ENCODE data around the gene GIMAP5. TPM values are rescaled to one million over a fixed set of nuclear protein-coding genes. Genes with fewer than 3 reads are reported as not detected.
A peak's percentile ranks its signal among the peaks of the same experiment; 100 is the strongest.

The GIMAP5 gene
- total RNA-seq, 2 donors from 2014 or later = 2.5 to 5.2 TPM

DNA sequence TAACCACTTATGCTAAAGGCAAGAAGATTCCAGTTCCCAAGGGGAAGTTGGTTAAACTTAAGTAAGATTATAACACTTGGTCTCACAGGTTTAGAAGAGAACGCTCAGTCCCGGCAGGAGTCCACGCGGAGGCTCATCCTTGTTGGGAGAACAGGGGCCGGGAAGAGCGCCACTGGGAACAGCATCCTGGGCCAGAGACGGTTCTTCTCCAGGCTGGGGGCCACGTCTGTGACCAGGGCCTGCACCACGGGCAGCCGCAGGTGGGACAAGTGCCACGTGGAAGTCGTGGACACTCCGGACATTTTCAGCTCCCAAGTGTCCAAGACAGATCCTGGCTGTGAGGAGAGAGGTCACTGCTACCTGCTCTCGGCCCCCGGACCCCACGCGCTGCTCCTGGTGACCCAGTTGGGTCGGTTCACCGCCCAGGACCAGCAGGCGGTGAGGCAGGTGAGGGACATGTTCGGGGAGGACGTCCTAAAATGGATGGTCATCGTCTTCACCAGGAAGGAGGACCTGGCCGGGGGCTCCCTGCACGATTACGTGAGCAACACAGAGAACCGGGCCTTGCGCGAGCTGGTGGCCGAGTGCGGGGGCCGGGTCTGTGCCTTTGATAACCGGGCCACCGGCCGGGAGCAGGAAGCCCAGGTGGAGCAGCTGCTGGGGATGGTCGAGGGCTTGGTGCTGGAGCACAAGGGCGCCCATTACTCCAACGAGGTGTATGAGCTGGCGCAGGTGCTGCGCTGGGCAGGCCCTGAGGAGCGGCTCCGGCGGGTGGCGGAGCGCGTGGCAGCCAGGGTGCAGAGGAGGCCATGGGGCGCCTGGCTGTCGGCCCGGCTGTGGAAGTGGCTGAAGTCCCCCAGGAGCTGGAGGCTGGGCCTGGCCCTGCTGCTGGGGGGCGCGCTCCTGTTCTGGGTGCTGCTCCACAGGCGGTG, 17.0 kb upstream of the GIMAP5 start:
- no peak for DNase-seq

GRCh38 chr7:150721970-150722373, 15.2 kb upstream of the GIMAP5 start:
- Histone ChIP-seq H3K4me3 (no peak overlapping the region), H3K27me3 (no peaks in the 10 kb centered on the region), H3K4me1 (no peaks in the 10 kb centered on the region), H3K9me3 (no peaks in the 10 kb centered on the region), H3K36me3 (no peaks in the 10 kb centered on the region), H3K27ac (no peak overlapping the region), H3K9ac (ENCODE audit: low read depth in 2 of 2, low read length in 2 of 2) (no peak overlapping the region)
- no peak for DNase-seq
- intact Hi-C loops (cut with DNase I) = no loop called here
- no peak for TF ChIP-seq CTCF (IDR thresholded peaks at IDR 0.05)

More for the DNA sequence above, 17.0 kb upstream of the GIMAP5 start:
- no peak overlapping the region for H3K27ac ChIP-seq
- H3K36me3 ChIP-seq = no peaks in the 10 kb centered on the region
- H3K27me3 ChIP-seq = no peaks in the 10 kb centered on the region
- H3K9ac ChIP-seq (ENCODE audit: low read depth in 2 of 2, low read length in 2 of 2) = no peak overlapping the region
- no peak overlapping the region for H3K4me3 ChIP-seq
- no peak for TF ChIP-seq CTCF (IDR thresholded peaks at IDR 0.05)
- no peaks in the 10 kb centered on the region for H3K4me1 ChIP-seq
- intact Hi-C loops (cut with DNase I) = no loop called here
- H3K9me3 ChIP-seq = no peaks in the 10 kb centered on the region

DNA sequence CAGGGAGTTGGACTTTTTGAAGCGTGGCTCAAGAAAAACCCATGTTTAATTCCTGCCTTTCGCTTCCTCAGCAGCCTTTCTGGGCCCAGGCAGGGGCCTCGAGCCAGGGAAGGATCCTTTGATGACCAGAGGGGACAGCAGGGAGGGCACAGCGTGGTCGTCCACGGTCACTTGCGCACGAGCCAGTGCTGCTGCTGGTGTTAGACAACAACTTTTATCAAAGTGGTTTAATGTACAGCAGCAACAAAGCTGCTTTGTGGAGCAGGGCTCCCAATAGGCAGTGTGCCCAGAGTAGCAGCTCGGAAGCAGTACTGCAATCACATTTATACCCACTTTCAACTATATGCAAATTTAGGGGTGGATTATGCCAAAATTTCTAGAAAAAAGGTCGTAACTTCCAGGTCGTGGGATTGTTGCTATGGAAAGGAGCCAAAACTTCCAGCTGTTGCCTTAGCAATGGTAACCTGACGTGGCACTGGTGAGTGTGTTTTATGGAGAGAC, 14.7 kb upstream of the GIMAP5 start:
- Histone ChIP-seq H3K27me3 (no peaks in the 10 kb centered on the region), H3K9me3 (no peaks in the 10 kb centered on the region)
- no peak for TF ChIP-seq CTCF (IDR thresholded peaks at IDR 0.05)

DNA sequence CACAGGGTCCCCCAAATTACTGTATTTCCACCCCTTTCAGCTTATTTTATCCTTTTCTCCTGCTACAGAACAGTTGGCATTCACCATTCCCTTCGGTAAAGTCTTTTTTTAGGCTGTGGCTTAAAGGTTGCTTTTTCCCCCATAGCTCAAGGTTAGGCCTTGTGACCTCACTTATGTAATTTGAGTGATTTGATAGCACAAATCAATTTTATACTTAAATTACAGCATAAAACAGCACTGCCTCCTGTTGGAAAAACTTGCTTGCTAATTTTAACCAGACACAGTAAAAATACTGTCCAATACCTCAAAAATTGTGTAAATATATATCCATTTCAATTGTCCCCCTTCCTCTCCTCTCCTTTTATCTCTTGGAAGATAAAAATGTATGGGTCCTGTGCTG, 13.8 kb upstream of the GIMAP5 start:
- Histone ChIP-seq H3K9me3 (no peaks in the 10 kb centered on the region), H3K27me3 (no peaks in the 10 kb centered on the region), H3K4me3 (no peak overlapping the region), H3K36me3 (no peaks in the 10 kb centered on the region), H3K27ac (no peak overlapping the region), H3K4me1 (no peaks in the 10 kb centered on the region), H3K9ac (ENCODE audit: low read depth in 2 of 2, low read length in 2 of 2) (no peak overlapping the region)
- DNase-seq = no peak
- intact Hi-C loops (cut with DNase I) = no loop called here
- TF ChIP-seq CTCF (IDR thresholded peaks at IDR 0.05) = no peak

More for the DNA sequence above, 14.7 kb upstream of the GIMAP5 start:
- intact Hi-C loops (cut with DNase I) = no loop called here
- H3K4me1 ChIP-seq = no peaks in the 10 kb centered on the region
- no peaks in the 10 kb centered on the region for H3K36me3 ChIP-seq
- H3K27ac ChIP-seq = no peak overlapping the region
- no peak for DNase-seq
- no peak overlapping the region for H3K4me3 ChIP-seq
- no peak overlapping the region for H3K9ac ChIP-seq (ENCODE audit: low read depth in 2 of 2, low read length in 2 of 2)

DNA sequence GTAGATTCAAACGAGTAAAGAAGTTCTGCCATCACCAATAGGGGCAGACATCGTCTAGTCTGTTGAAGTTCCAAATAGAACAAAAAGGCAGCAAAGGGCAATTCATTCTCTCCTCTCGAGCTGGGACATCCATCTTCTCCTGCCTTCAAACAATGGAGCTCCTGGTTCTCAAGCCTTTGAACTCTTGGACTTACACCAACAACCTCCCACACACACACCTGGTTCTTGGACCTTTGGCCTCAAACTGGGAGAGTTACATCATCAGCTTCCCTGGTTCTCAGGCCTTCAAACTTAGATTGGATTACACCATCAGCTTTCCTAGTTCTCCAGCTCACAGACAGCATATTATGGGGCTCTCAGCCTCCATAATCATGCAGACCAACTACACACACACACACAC, 9.8 kb upstream of the GIMAP5 start:
- Histone ChIP-seq H3K27ac (no peak overlapping the region), H3K4me3 (no peak overlapping the region), H3K27me3 (no peaks in the 10 kb centered on the region), H3K36me3 (no peaks in the 10 kb centered on the region), H3K9me3 (no peaks in the 10 kb centered on the region), H3K4me1 (no peaks in the 10 kb centered on the region), H3K9ac (ENCODE audit: low read depth in 2 of 2, low read length in 2 of 2) (no peak overlapping the region)
- peak; percentile 75 for DNase-seq
- no peak for TF ChIP-seq CTCF (IDR thresholded peaks at IDR 0.05)
- intact Hi-C loops (cut with DNase I) = no loop called here
